Fibroblast of villous mesenchyme (primary cell): ENCODE results near the gene NDUFAF8. TPM values are rescaled to one million over a fixed set of nuclear protein-coding genes. Genes with fewer than 3 reads are reported as not detected.

Experiments
- DNase-seq: peaks from one replicate; pipeline ENCODE4 v3.0.0-alpha.2; 2010; ENCODE audit warnings: low read depth
- H3K4me3 ChIP-seq: 2 replicates; pipeline ENCODE4 v1.5.1; 2011; ENCODE audit warnings: low read depth, mild to moderate bottlenecking, low read length
- total RNA-seq: library from RNA; depleted of rRNA; stranded (reverse); fragments of >200 nt; gene quantifications from 2 replicates; pipeline ENCODE4 v1.2.3, GENCODE V29; 2012
- TF ChIP-seq, protein P1 (sequence below): IDR thresholded peaks from 2 replicates; pipeline ENCODE4 v1.5.1; 2012; ENCODE audit warnings: low read depth, mild to moderate bottlenecking, low read length; ENCODE audit not compliant: insufficient read depth

NDUFAF8 gene
- total RNA-seq, 1 donor: 31.5 TPM

DNA sequence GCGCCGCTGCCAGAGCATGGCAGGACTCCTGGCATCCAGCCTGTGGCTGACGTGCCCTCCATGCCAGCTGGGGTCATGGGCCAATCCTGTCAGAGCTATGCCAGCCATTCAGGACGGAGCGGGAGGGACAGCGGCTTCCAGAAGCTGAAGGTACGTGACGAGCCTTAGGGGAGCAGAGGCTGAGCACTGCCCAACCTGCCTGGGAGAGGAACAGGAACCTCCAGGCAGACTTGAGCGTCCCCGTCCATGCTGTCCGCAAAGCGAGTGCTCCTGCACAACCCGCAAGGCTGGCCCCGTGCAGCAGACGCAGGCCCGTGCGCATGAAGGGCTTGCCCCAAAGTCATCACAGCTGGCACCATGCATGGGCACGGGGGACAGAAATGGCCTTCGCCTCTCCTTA lies 21.5 kb downstream of the NDUFAF8 start:
- DNase-seq: no peak
- H3K4me3 ChIP-seq: no peak overlapping the region
- TF ChIP-seq, protein P1, sequence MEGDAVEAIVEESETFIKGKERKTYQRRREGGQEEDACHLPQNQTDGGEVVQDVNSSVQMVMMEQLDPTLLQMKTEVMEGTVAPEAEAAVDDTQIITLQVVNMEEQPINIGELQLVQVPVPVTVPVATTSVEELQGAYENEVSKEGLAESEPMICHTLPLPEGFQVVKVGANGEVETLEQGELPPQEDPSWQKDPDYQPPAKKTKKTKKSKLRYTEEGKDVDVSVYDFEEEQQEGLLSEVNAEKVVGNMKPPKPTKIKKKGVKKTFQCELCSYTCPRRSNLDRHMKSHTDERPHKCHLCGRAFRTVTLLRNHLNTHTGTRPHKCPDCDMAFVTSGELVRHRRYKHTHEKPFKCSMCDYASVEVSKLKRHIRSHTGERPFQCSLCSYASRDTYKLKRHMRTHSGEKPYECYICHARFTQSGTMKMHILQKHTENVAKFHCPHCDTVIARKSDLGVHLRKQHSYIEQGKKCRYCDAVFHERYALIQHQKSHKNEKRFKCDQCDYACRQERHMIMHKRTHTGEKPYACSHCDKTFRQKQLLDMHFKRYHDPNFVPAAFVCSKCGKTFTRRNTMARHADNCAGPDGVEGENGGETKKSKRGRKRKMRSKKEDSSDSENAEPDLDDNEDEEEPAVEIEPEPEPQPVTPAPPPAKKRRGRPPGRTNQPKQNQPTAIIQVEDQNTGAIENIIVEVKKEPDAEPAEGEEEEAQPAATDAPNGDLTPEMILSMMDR: no peak

DNA sequence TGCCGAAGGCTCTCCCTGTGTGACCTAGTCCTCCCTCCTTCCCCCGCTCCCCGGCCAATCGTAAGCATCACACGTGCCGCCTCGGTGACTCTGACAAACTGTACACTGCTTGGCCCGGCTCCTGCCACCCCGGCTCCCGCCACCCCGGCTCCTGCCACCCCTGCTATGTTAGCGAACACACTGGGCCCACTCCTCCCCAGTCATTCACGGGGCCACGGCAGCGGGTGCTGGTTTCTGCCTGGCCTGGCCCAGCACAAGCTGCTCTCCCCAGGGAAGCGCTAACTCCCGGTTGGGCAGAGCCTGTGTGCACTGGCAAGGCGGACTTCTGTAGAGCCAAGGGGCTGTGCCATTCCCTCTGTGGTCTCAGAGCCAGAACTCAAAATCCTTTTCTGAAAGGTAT lies 22.0 kb downstream of the NDUFAF8 start:
- DNase-seq: no peak
- TF ChIP-seq, protein P1: no peak
- no peak overlapping the region for H3K4me3 ChIP-seq

DNA sequence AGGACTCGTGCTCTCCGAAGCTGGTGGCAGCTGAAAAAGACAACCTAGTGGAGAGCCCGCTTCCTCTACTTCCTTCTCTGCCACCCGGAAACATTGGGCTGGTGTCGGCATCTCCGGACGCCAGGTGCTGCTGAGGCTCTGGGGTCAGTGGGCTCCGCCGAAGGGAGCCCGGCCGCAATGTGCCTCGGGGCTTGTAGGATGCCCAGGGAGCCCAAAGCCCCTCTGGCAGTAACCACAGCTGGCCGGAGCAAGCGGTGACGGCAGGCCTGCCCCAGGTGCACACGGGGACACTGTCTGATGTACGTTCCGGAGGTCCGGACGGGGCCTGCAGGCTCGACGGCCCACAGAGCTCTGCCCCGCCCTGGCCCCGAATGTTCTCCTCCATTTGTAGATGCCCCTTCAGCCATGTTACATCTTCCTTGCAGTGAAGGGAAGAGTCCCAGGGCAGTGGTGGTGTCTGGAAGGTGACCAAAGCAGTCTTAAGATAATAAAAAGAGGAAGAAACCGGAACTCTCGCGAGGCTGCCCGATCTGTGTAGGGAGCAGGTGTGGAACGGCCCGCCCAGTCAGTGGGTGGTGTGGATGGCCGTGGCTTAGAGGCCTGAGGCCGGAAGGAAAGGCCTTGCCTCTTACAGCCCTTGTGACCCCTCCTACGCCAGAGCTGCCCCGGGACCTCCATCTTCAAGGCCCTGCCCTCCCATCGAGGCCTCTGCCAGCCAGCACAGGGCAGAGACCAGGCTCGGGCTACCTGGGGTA lies 22.6 kb downstream of the NDUFAF8 start:
- DNase-seq: no peak
- H3K4me3 ChIP-seq: no peak overlapping the region
- TF ChIP-seq, protein P1: no peak

DNA sequence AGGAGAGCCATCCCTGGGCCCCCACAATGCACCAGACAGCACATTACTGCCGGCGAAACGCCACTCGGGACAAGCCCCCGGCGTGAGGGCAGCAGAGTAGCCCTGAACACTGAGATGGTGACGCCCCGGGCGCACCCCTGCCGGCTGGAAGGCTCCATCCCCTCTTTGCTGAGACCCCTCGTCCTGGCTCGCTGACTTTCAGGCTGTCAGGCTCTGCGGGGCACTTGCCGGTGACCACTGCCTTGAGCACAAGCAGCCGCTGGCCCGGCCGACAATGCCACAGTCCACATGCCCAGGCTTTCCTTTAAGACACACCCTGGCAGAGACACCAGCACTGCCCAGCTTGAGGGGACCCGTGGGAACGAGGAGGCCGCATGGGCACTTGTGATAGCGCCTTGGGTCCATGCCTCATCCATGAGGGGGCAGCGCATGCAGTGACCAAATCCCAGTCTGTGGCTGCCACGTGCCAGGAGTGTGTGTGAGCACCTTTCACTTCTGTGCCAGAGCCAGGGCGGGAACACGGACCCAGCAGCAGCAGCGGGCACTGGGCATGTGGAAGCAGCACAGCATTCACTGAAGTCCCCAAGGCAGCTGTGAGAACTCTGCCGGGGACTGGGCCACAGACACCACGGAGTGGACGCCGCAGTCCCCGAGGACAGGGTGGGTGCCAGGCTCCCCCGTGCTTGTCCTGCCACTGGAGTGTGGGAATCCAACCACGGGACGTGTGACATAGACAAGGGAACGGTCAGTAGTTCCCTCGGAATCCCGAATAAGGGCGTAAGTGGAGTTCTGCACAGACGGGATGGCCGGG lies 24.5 kb downstream of the NDUFAF8 start:
- no peak overlapping the region for H3K4me3 ChIP-seq
- TF ChIP-seq, protein P1: no peak
- no peak for DNase-seq

DNA sequence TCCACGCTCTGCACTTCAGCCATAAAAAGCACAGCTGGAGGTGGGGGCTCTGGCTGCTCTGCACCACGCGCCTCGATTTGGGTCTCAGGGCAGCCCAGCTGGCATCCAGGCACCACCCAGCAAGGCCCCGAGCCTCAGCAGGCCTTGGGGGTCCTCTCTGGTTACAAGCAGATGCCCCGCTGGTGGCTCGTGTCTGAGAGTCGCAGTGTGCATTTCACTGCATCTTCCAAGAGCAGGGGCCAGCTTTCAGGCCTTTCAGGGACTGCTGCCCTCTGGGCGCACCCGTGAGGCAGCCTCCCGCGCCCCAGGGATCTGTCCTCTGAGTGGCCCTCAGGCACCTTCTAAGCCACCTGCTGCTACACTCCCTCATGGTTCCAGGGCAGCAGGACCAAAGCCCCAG lies 25.5 kb downstream of the NDUFAF8 start:
- H3K4me3 ChIP-seq: no peak overlapping the region
- DNase-seq: no peak
- TF ChIP-seq, protein P1: no peak

GRCh38 chr17:81265576-81265975 lies 26.5 kb downstream of the NDUFAF8 start:
- DNase-seq: no peak
- H3K4me3 ChIP-seq: no peak overlapping the region
- TF ChIP-seq, protein P1: no peak
